Neural cell (in vitro differentiated cells): Measurements from ENCODE around the gene CD300H.

Experiments used
- EP300 ChIP-seq: fragments of 450-650 bp; conservative IDR thresholded peaks from 2 replicates; pipeline ENCODE4 v1.6.1; 2014; ENCODE audit warnings: antibody characterized with exemption, mild to moderate bottlenecking, moderate library complexity; ENCODE audit not compliant: poor library complexity, severe bottlenecking
- EZH2 ChIP-seq: fragments of 200-600, 300-800 bp; shearing (Covaris generic), sonication (generic); IDR thresholded peaks from 2 replicates; pipeline ENCODE4 v1.6.1; 2014; ENCODE audit warnings: antibody characterized with exemption, low read length, borderline replicate concordance, mild to moderate bottlenecking; ENCODE audit not compliant: insufficient read depth, poor library complexity, severe bottlenecking
- MXI1 ChIP-seq: fragments of 450-650 bp; conservative IDR thresholded peaks from 2 replicates; pipeline ENCODE4 v1.6.1; 2014; ENCODE audit warnings: antibody characterized with exemption, mild to moderate bottlenecking; ENCODE audit not compliant: poor library complexity, severe bottlenecking
- POLR2AphosphoS5 ChIP-seq: IDR thresholded peaks from 2 replicates; pipeline ENCODE4 v1.6.1; 2012
- RAD21 ChIP-seq: fragments of 450-650 bp; conservative IDR thresholded peaks from 2 replicates; pipeline ENCODE4 v1.6.1; 2014; ENCODE audit warnings: antibody characterized with exemption, mild to moderate bottlenecking, moderate library complexity
- SMC3 ChIP-seq: fragments of 450-650 bp; conservative IDR thresholded peaks from 2 replicates; pipeline ENCODE4 v1.6.1; 2014; ENCODE audit warnings: antibody characterized with exemption, mild to moderate bottlenecking, moderate library complexity; ENCODE audit not compliant: poor library complexity
- TAF1 ChIP-seq: IDR thresholded peaks from 2 replicates; pipeline ENCODE4 v1.6.1; 2012; ENCODE audit warnings: low read depth
- TF ChIP-seq, protein P1 (sequence below): fragments of 450-650 bp; IDR thresholded peaks from 2 replicates; pipeline ENCODE4 v1.5.1; 2014; ENCODE audit warnings: antibody characterized with exemption, mild to moderate bottlenecking, moderate library complexity; ENCODE audit not compliant: poor library complexity, severe bottlenecking
- TF ChIP-seq, protein P2 (sequence below): IDR thresholded peaks from 2 replicates; pipeline ENCODE4 v1.6.1; 2012; ENCODE audit warnings: borderline replicate concordance

DNA sequence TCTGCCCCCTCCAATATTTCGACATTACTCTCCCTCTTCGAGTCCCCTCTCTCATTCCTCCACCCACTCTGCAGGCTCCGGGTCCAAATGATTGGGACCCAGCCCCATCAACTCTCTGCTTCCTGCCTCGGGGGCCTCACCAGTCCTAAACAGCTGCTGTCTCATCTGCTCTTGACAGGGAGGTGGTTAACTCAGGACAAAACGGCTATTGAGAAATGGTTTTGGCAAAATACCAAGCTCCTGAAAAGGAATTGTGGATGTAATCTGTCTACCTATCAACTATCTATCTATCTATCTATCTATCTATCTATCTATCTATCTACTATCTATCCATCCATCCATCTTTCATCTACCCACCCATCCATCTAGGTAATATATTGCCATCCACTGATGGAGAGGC is 2.2 kb downstream of the CD300H start:
- TF ChIP-seq SMC3 = no peak
- no peak for TF ChIP-seq TAF1
- TF ChIP-seq, protein P1, sequence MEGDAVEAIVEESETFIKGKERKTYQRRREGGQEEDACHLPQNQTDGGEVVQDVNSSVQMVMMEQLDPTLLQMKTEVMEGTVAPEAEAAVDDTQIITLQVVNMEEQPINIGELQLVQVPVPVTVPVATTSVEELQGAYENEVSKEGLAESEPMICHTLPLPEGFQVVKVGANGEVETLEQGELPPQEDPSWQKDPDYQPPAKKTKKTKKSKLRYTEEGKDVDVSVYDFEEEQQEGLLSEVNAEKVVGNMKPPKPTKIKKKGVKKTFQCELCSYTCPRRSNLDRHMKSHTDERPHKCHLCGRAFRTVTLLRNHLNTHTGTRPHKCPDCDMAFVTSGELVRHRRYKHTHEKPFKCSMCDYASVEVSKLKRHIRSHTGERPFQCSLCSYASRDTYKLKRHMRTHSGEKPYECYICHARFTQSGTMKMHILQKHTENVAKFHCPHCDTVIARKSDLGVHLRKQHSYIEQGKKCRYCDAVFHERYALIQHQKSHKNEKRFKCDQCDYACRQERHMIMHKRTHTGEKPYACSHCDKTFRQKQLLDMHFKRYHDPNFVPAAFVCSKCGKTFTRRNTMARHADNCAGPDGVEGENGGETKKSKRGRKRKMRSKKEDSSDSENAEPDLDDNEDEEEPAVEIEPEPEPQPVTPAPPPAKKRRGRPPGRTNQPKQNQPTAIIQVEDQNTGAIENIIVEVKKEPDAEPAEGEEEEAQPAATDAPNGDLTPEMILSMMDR = no peak
- TF ChIP-seq MXI1 = no peak
- TF ChIP-seq EP300 = no peak
- no peak for TF ChIP-seq EZH2
- TF ChIP-seq POLR2AphosphoS5 = no peak
- no peak for TF ChIP-seq RAD21
- TF ChIP-seq, protein P2, sequence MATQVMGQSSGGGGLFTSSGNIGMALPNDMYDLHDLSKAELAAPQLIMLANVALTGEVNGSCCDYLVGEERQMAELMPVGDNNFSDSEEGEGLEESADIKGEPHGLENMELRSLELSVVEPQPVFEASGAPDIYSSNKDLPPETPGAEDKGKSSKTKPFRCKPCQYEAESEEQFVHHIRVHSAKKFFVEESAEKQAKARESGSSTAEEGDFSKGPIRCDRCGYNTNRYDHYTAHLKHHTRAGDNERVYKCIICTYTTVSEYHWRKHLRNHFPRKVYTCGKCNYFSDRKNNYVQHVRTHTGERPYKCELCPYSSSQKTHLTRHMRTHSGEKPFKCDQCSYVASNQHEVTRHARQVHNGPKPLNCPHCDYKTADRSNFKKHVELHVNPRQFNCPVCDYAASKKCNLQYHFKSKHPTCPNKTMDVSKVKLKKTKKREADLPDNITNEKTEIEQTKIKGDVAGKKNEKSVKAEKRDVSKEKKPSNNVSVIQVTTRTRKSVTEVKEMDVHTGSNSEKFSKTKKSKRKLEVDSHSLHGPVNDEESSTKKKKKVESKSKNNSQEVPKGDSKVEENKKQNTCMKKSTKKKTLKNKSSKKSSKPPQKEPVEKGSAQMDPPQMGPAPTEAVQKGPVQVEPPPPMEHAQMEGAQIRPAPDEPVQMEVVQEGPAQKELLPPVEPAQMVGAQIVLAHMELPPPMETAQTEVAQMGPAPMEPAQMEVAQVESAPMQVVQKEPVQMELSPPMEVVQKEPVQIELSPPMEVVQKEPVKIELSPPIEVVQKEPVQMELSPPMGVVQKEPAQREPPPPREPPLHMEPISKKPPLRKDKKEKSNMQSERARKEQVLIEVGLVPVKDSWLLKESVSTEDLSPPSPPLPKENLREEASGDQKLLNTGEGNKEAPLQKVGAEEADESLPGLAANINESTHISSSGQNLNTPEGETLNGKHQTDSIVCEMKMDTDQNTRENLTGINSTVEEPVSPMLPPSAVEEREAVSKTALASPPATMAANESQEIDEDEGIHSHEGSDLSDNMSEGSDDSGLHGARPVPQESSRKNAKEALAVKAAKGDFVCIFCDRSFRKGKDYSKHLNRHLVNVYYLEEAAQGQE = no peak
